ENCODE data around the gene FAM13A.

Gene FAM13A

GRCh38 chr4:89049853-89050252, 7.1 kb downstream of the FAM13A start:
- no peaks in the 10 kb centered on the region for H3K79me2 ChIP-seq (ENCODE audit: control insufficient read depth, low read length)

GRCh38 chr4:89048906-89049601, 7.9 kb downstream of the FAM13A start:
- no peaks in the 10 kb centered on the region for H3K9me2 ChIP-seq (replicated peaks; ENCODE audit: control insufficient read depth, low read length)
- H3K4me3 ChIP-seq (ENCODE audit: low read length), result no peak overlapping the region
- no peaks in the 10 kb centered on the region for H4K20me1 ChIP-seq (ENCODE audit: control insufficient read depth, insufficient read depth, low read depth, low read length)
- no peaks in the 10 kb centered on the region for H3K4me1 ChIP-seq (ENCODE audit: control insufficient read depth, low read length)
- no peaks in the 10 kb centered on the region for H3F3A ChIP-seq (ENCODE audit: control insufficient read depth, insufficient read depth)
- H3K79me2 ChIP-seq (ENCODE audit: control insufficient read depth, low read length), result no peaks in the 10 kb centered on the region
- H3K9me3 ChIP-seq (ENCODE audit: control insufficient read depth, insufficient read depth, low read length), result no peaks in the 10 kb centered on the region
- TF ChIP-seq CTCF (IDR thresholded peaks at IDR 0.05; ENCODE audit: low read depth, low read length, poor library complexity, severe bottlenecking) (no peak), EZH2phosphoT487 (IDR thresholded peaks at IDR 0.05; ENCODE audit: borderline replicate concordance, low read length) (no peak)
- H3K36me3 ChIP-seq (ENCODE audit: control insufficient read depth, low read length), result no peaks in the 10 kb centered on the region
- no peaks in the 10 kb centered on the region for H3K27me3 ChIP-seq (ENCODE audit: control insufficient read depth, low read length)
- H3K4me2 ChIP-seq (ENCODE audit: low read length), result no peak overlapping the region
- H3K27ac ChIP-seq (ENCODE audit: low read depth, low read length), result no peak overlapping the region

More at GRCh38 chr4:89049853-89050252, 7.1 kb downstream of the FAM13A start:
- Histone ChIP-seq H3K4me2 (ENCODE audit: low read length) (no peak overlapping the region), H3K9me3 (ENCODE audit: control insufficient read depth, insufficient read depth, low read length) (no peaks in the 10 kb centered on the region), H3K27me3 (ENCODE audit: control insufficient read depth, low read length) (no peaks in the 10 kb centered on the region), H3K4me1 (ENCODE audit: control insufficient read depth, low read length) (no peaks in the 10 kb centered on the region), H4K20me1 (ENCODE audit: control insufficient read depth, insufficient read depth, low read depth, low read length) (no peaks in the 10 kb centered on the region), H3K4me3 (ENCODE audit: low read length) (no peak overlapping the region), H3K9me2 (replicated peaks; ENCODE audit: control insufficient read depth, low read length) (no peaks in the 10 kb centered on the region), H3K36me3 (ENCODE audit: control insufficient read depth, low read length) (no peaks in the 10 kb centered on the region), H3F3A (ENCODE audit: control insufficient read depth, insufficient read depth) (no peaks in the 10 kb centered on the region), H3K27ac (ENCODE audit: low read depth, low read length) (no peak overlapping the region)
- TF ChIP-seq EZH2phosphoT487 (IDR thresholded peaks at IDR 0.05; ENCODE audit: borderline replicate concordance, low read length), result no peak
- TF ChIP-seq CTCF (IDR thresholded peaks at IDR 0.05; ENCODE audit: low read depth, low read length, poor library complexity, severe bottlenecking), result no peak

GRCh38 chr4:89044147-89044900, 12.7 kb downstream of the FAM13A start:
- no peaks in the 10 kb centered on the region for H3K4me1 ChIP-seq (ENCODE audit: control insufficient read depth, low read length)
- H3K27ac ChIP-seq (ENCODE audit: low read depth, low read length), result no peak overlapping the region
- H3K4me2 ChIP-seq (ENCODE audit: low read length), result no peak overlapping the region
- H3K9me3 ChIP-seq (ENCODE audit: control insufficient read depth, insufficient read depth, low read length), result no peaks in the 10 kb centered on the region
- H3K79me2 ChIP-seq (ENCODE audit: control insufficient read depth, low read length), result no peaks in the 10 kb centered on the region
- H3F3A ChIP-seq (ENCODE audit: control insufficient read depth, insufficient read depth), result no peaks in the 10 kb centered on the region
- H3K36me3 ChIP-seq (ENCODE audit: control insufficient read depth, low read length), result no peaks in the 10 kb centered on the region
- no peaks in the 10 kb centered on the region for H3K9me2 ChIP-seq (replicated peaks; ENCODE audit: control insufficient read depth, low read length)
- H3K4me3 ChIP-seq (ENCODE audit: low read length), result no peak overlapping the region
- no peaks in the 10 kb centered on the region for H3K27me3 ChIP-seq (ENCODE audit: control insufficient read depth, low read length)
- no peaks in the 10 kb centered on the region for H4K20me1 ChIP-seq (ENCODE audit: control insufficient read depth, insufficient read depth, low read depth, low read length)
- no peak for TF ChIP-seq EZH2phosphoT487 (IDR thresholded peaks at IDR 0.05; ENCODE audit: borderline replicate concordance, low read length)
- TF ChIP-seq CTCF (IDR thresholded peaks at IDR 0.05; ENCODE audit: low read depth, low read length, poor library complexity, severe bottlenecking), result no peak

Measured in DOHH2 (cell line).